Nephron (organoid): ENCODE measurements around the gene FOXO3.

Experiments
- H3K27ac Mint-ChIP-seq, 3 experiments: 2 replicates each; pipeline ENCODE4 v1.8.0; 2020; ENCODE audit warnings: mixed read lengths in 3 of 3, mild to moderate bottlenecking in 2 of 3, moderate library complexity in 1 of 3
- H3K27me3 Mint-ChIP-seq: 2 replicates; pipeline ENCODE4 v1.8.0; 2021; ENCODE audit warnings: low read depth, mild to moderate bottlenecking, moderate library complexity, mixed read lengths
- H3K36me3 Mint-ChIP-seq: 2 replicates; pipeline ENCODE4 v1.8.0; 2020; ENCODE audit warnings: low read depth, mixed read lengths
- H3K4me1 Mint-ChIP-seq: 2 replicates; pipeline ENCODE4 v1.8.0; 2020; ENCODE audit warnings: mixed read lengths
- H3K4me3 Mint-ChIP-seq, 3 experiments: 2 replicates each; pipeline ENCODE4 v1.8.0; 2020; ENCODE audit warnings: mild to moderate bottlenecking in 3 of 3, mixed read lengths in 3 of 3, moderate library complexity in 2 of 3
- H3K9me3 Mint-ChIP-seq: 2 replicates; pipeline ENCODE4 v1.8.0; 2020; ENCODE audit warnings: mixed read lengths
- CTCF ChIP-seq, 3 experiments: fragments of 200-600 bp; sonication (generic); IDR thresholded peaks; one replicate each; pipeline ENCODE4 v1.5.0; 2021; ENCODE audit warnings: antibody characterized with exemption in 3 of 3; ENCODE audit not compliant: unreplicated experiment in 3 of 3

The FOXO3 gene

GRCh38 chr6:108687921-108688320 lies 127.2 kb downstream of the FOXO3 start:
- TF ChIP-seq CTCF (IDR thresholded peaks at IDR 0.05; ENCODE audit: unreplicated experiment in 3 of 3) = no peak
- no peaks in the 10 kb centered on the region for H3K9me3 Mint-ChIP-seq
- peaks cover 32% of the 10 kb centered on the region for H3K36me3 Mint-ChIP-seq
- no peaks in the 10 kb centered on the region for H3K27me3 Mint-ChIP-seq
- H3K4me1 Mint-ChIP-seq = peaks cover 19% of the 10 kb centered on the region
- H3K27ac Mint-ChIP-seq = no peak overlapping the region
- H3K4me3 Mint-ChIP-seq = no peak overlapping the region

GRCh38 chr6:108689272-108690161 lies 128.8 kb downstream of the FOXO3 start:
- no peak overlapping the region for H3K4me3 Mint-ChIP-seq
- H3K27me3 Mint-ChIP-seq = no peaks in the 10 kb centered on the region
- no peaks in the 10 kb centered on the region for H3K9me3 Mint-ChIP-seq
- H3K4me1 Mint-ChIP-seq = peaks cover 24% of the 10 kb centered on the region
- peaks cover 31% of the 10 kb centered on the region for H3K36me3 Mint-ChIP-seq
- no peak for TF ChIP-seq CTCF (IDR thresholded peaks at IDR 0.05; ENCODE audit: unreplicated experiment in 3 of 3)
- peak overlapping the region in 1 of 3 experiments; percentile 47 for H3K27ac Mint-ChIP-seq

GRCh38 chr6:108690326-108691049 lies 129.8 kb downstream of the FOXO3 start:
- Mint-ChIP-seq H3K9me3 (no peaks in the 10 kb centered on the region), H3K27ac (peak overlapping the region in 2 of 3 experiments; percentile 25 to 61), H3K4me1 (peaks cover 18% of the 10 kb centered on the region), H3K36me3 (peaks cover 26% of the 10 kb centered on the region), H3K27me3 (no peaks in the 10 kb centered on the region), H3K4me3 (no peak overlapping the region)
- no peak for TF ChIP-seq CTCF (IDR thresholded peaks at IDR 0.05; ENCODE audit: unreplicated experiment in 3 of 3)

- TF ChIP-seq CTCF (IDR thresholded peaks at IDR 0.05; ENCODE audit: unreplicated experiment in 3 of 3) = no peak
- Mint-ChIP-seq H3K9me3 (no peaks in the 10 kb centered on the region), H3K4me3 (no peak overlapping the region), H3K27ac (peak overlapping the region in 1 of 3 experiments; percentile 11), H3K27me3 (no peaks in the 10 kb centered on the region), H3K36me3 (peaks cover under 1% of the 10 kb centered on the region), H3K4me1 (peaks cover 27% of the 10 kb centered on the region)
These were observed 132.9 kb downstream of the FOXO3 start for GRCh38 chr6:108693430-108694154.

- Mint-ChIP-seq H3K4me1 (peaks cover 39% of the 10 kb centered on the region), H3K4me3 (no peak overlapping the region), H3K27me3 (no peaks in the 10 kb centered on the region), H3K9me3 (no peaks in the 10 kb centered on the region), H3K36me3 (no peaks in the 10 kb centered on the region), H3K27ac (no peak overlapping the region)
- TF ChIP-seq CTCF (IDR thresholded peaks at IDR 0.05; ENCODE audit: unreplicated experiment in 3 of 3) = no peak
These were observed 134.1 kb downstream of the FOXO3 start for GRCh38 chr6:108694816-108695215.
